C4-2B (cell line): ENCODE measurements around the gene HS3ST4.

ENCODE experiments used
- CTCF ChIP-seq: fragments of 450-650 bp; conservative IDR thresholded peaks from 2 replicates; pipeline ENCODE4 v1.5.1; 2017; ENCODE audit warnings: mild to moderate bottlenecking
- ZFX ChIP-seq: fragments of 450-650 bp; IDR thresholded peaks from 2 replicates; pipeline ENCODE4 v1.6.1; 2017

GRCh38 chr16:25785361-25785760, 93.6 kb downstream of the HS3ST4 start:
- TF ChIP-seq CTCF (no peak), ZFX (no peak)
